ENCODE data around the gene VSIR. TPM values are rescaled to one million over a fixed set of nuclear protein-coding genes. Genes with fewer than 3 reads are reported as not detected.

The VSIR gene
- total and polyA plus RNA-seq, 9 of the 15 experiments (the other 6 are each of a cell fraction or from before 2014, with no cell fraction given), result 0.14 to 20.5 (median 9.3) TPM

GRCh38 chr10:71726580-71727104, 46.7 kb downstream of the VSIR start:
- H3K36me3 ChIP-seq (ENCODE audit: control insufficient read depth, insufficient read depth, low read length), result no peaks in the 10 kb centered on the region
- no peak for DNase-seq (ENCODE audit: extremely low read depth in 1 of 4, low spot score in 3 of 4)
- H3K9me3 ChIP-seq (replicated peaks; ENCODE audit: control insufficient read depth, insufficient read depth, low read depth, low read length), result no peaks in the 10 kb centered on the region
- no peaks in the 10 kb centered on the region for H3K79me2 ChIP-seq (ENCODE audit: control insufficient read depth, insufficient read depth, low read length)
- H3K9ac ChIP-seq (ENCODE audit: insufficient read depth in 1 of 2, low read depth in 2 of 2, low read length in 2 of 2), result no peak overlapping the region; a peak in 1 of 4 replicates
- H3K9me1 ChIP-seq (ENCODE audit: control insufficient read depth, insufficient read depth, low read length), result no peaks in the 10 kb centered on the region
- no TSS peak for BruUV-seq (replicated peaks)
- no peak for TF ChIP-seq TCF3 (CRISPR knock-in tag; IDR thresholded peaks at IDR 0.05)
- 0 out of 6 replicates have a peak, but pooled peaks of 1 of the 3 experiments have one; percentile 2 for TF ChIP-seq CTCF (IDR thresholded peaks at IDR 0.05 in 2 of 3, conservative IDR thresholded peaks at IDR 0.05 in 1 of 3; ENCODE audit: insufficient read depth in 2 of 3, low read depth in 1 of 3, low read length in 3 of 3)
- FAIRE-seq, result no peak
- intact Hi-C loops (cut with micrococcal nuclease), result no loop called here
- H3K4me2 ChIP-seq (ENCODE audit: insufficient read depth, low read length), result no peak overlapping the region
- no peaks in the 10 kb centered on the region for H3K27me3 ChIP-seq (ENCODE audit: control insufficient read depth in 2 of 2, insufficient read depth in 2 of 2, low read length in 2 of 2)
- in situ Hi-C loops (cut with MboI), result no loop called here
- H4K20me1 ChIP-seq (replicated peaks; ENCODE audit: control insufficient read depth, insufficient read depth, low read length), result no peaks in the 10 kb centered on the region
- no peak overlapping the region for H3K4me3 ChIP-seq
- WGBS (ENCODE audit: insufficient coverage, low coverage, missing lambda C conversion rate), result 73% methylated on average over 11 of the region's 11 CpGs
- H3K4me1 ChIP-seq (replicated peaks in 1 of 2; ENCODE audit: control insufficient read depth in 2 of 2, insufficient read depth in 2 of 2, low read length in 2 of 2), result peaks cover 31 to 58% of the 10 kb centered on the region in 2 experiments
- ChIA-PET POLR2A (interaction anchor here (2.2 kb wide), 1 partner anchor 13 kb away, joined by 6 read pairs; no protein-coding TSS in a partner anchor), CTCF (ENCODE audit: low intra/inter-chr PET ratio) (no interaction called here)
- no peak overlapping the region for H2AFZ ChIP-seq (ENCODE audit: low read depth, low read length)
- no peak for ATAC-seq
- no peak overlapping the region for H3K27ac ChIP-seq (ENCODE audit: extremely low read depth, low read depth, low read length)
